GM19099 (cell line): Measurements from ENCODE around the gene PDE7B.

ENCODE experiments used
- POLR2A ChIP-seq: IDR thresholded peaks from 3 replicates; pipeline ENCODE4 v1.6.1; 2011; ENCODE audit warnings: low read depth; ENCODE audit not compliant: insufficient read length; ENCODE audit errors: extremely low read depth

PDE7B gene

GRCh38 chr6:136180704-136181511 lies 329.4 kb downstream of the PDE7B start:
- no peak for TF ChIP-seq POLR2A

- TF ChIP-seq POLR2A = no peak
Observed at GRCh38 chr6:136181512-136181833, 330.0 kb downstream of the PDE7B start.

- TF ChIP-seq POLR2A = no peak
Observed at GRCh38 chr6:136181861-136182260, 330.4 kb downstream of the PDE7B start.

GRCh38 chr6:136184738-136185137 lies 333.2 kb downstream of the PDE7B start:
- TF ChIP-seq POLR2A = no peak

- no peak for TF ChIP-seq POLR2A
Observed at GRCh38 chr6:136186363-136186762, 334.9 kb downstream of the PDE7B start.

- no peak for TF ChIP-seq POLR2A
Observed at GRCh38 chr6:136188486-136188885, 337.0 kb downstream of the PDE7B start.

GRCh38 chr6:136189104-136189503 lies 337.6 kb downstream of the PDE7B start:
- TF ChIP-seq POLR2A = no peak

- no peak for TF ChIP-seq POLR2A
Observed at GRCh38 chr6:136191606-136192312, 340.3 kb downstream of the PDE7B start.

GRCh38 chr6:136192902-136193301 lies 341.4 kb downstream of the PDE7B start:
- no peak for TF ChIP-seq POLR2A

- TF ChIP-seq POLR2A = no peak
Observed at GRCh38 chr6:136201732-136202131, 350.2 kb downstream of the PDE7B start.

GRCh38 chr6:136208783-136209182 lies 357.3 kb downstream of the PDE7B start:
- no peak for TF ChIP-seq POLR2A

GRCh38 chr6:136209496-136209895 lies 358.0 kb downstream of the PDE7B start:
- no peak for TF ChIP-seq POLR2A

GRCh38 chr6:136210398-136211165 lies 359.1 kb downstream of the PDE7B start:
- TF ChIP-seq POLR2A = no peak

GRCh38 chr6:136212608-136213007 lies 361.1 kb downstream of the PDE7B start:
- no peak for TF ChIP-seq POLR2A

- TF ChIP-seq POLR2A = no peak
Observed at GRCh38 chr6:136213012-136213539, 361.6 kb downstream of the PDE7B start.
